ENCODE data around the gene CLEC2D.
"Not testable (repeated sequence)": the region's sequence is repeated elsewhere in the genome, so short reads cannot be mapped to it uniquely, and the experiment has no call there.

Gene CLEC2D, protein sequence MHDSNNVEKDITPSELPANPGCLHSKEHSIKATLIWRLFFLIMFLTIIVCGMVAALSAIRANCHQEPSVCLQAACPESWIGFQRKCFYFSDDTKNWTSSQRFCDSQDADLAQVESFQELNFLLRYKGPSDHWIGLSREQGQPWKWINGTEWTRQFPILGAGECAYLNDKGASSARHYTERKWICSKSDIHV

DNA sequence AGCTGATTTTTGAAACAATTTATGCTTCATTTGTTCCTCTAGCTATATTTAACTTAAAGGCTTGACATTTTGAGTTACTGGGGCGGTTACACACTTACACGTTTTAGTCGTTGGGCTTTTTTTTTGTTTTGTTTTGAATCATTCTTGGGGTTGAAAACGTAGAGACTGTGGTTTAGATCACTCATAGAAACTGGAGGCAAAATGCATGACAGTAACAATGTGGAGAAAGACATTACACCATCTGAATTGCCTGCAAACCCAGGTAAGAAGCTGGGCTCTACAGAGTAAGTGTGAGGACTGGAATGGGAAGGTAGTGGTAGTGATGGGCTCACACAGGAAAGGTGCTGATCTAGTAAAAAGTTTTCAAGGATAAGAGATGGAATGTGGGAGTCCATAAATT is at the start of gene CLEC2D:
Gene CLEC2D (plus strand): TSS at position 180 of the 400 bp plus-strand sequence. CDS start 22 bp downstream, at position 202.
- no peak for DNase-seq

DNA sequence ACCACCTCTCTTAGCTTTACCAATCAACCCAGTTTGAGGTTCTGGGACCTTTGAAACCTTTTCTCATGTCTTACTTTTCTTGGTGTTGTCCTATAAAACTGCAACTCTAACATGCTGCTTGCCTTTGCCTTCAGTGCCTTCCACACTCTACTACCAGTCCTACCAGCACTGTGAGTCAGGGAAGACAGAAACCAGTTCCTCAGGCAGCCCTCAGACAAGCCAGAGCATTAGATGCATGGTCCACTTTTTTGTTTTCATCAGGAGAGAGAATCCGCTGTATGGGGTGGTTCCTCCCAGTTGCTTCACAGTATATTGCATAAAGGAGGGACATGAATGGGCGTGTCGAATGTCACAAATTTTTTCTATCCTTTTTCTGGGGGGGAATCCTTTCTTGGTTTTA is 44.5 kb upstream of the CLEC2D start:
- DNase-seq, result no peak

DNA sequence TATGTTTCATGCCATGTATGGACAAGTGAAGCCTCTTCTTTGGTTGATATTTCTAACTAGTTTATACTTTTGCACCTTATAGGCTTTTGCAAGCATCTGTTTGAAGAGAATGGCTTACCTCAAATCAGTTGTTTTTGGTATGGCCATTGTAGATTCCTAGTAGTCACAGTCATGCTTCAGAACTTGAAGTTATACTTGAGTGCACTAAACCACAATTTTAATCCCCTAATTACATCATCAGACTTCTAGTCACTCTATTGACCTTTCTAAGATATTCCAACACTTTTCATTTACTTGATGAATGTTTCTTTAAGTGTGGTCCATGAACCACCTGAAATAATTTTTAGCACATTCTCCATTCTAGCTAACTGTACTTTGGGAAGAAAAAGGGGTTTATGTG is 43.2 kb upstream of the CLEC2D start:
- DNase-seq, result no peak

- DNase-seq, result no peak
Measured at GRCh38 chr12:9626821-9627220, 42.7 kb upstream of the CLEC2D start.

DNA sequence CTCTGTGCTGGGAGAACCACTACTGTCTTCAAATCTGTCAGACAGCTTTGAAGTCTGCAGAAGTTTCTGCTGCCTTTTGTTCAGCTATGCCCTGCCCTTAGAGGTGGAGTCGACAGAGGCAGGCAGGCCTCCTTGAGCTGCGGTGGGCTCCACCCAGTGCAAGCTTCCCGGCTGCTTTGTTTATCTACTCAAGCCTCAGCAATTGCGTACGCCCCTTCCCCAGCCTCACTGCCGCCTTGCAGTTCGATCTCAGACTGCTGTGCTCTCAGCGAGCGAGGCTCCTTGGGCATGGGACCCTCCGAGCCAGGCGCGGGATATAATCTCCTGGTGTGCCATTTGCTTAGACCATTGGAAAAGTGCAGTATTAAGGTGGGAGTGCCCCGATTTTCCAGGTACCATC is 36.7 kb upstream of the CLEC2D start:
- no peak for DNase-seq

DNA sequence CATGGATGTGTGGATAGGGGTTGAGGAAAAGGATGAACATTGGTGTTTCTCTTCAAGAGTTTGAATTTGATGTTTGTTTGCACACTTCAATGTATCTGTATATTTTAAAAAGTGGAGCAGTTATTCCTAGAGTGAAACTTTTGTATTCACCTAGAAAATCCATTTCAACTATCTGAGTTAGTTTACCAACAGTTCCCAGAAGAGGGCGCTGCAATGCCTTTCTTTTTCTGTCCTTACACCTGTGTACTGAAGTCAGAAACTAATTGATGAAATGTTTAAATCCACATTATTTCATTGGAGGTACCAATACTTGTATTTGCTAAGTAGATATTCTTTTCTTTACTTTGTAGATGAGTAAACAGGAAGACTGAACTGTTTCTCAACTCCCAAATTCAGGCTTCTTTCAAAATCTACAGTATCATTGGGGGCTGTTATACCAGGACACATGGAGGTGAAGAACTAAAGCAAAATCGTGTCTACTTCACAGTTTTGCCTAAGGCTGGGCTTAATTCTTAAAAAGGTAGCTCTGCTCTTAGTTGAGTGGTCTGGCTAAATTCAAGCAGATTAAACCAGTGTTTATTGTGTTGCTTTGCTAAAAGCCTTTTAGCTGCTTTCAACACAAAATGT is 35.2 kb upstream of the CLEC2D start:
- peak in 1 of 2 donors; percentile 51 for DNase-seq

DNA sequence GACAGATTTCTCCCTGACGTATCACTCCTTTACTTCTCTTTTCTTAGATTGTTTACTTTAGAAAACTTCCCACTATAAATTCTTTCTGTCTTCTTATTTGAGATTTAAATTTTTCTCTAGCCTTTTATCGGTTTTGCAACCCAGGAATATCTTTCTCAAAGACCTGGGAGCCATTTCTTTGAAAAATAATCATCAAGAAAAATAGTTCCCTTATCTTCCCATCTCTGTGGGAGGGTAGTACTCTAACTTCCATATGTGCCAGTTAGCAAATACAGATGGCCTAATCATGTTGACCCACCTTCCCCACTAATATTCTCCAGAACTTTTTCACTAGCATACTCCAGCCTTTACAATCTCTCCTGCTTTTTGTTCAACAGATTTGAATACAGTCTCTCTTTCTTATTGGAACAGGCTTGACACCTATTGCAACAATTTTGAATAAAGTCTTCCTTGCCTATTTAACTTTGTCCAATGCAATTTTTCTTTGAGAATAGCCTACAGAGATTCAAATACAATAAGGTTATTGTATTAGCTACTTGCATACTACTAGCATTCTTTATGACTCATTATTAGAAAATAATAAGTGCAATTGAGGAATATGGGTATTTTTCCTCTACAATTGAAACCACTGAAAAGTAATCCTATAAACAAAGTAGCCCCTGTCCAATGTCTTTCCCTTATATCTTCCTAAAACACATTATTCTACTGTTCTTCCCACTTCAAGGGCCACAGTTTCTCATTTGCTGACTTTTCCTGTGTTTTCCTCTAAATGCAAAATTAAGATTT is 34.4 kb upstream of the CLEC2D start:
- DNase-seq, result no peak

DNA sequence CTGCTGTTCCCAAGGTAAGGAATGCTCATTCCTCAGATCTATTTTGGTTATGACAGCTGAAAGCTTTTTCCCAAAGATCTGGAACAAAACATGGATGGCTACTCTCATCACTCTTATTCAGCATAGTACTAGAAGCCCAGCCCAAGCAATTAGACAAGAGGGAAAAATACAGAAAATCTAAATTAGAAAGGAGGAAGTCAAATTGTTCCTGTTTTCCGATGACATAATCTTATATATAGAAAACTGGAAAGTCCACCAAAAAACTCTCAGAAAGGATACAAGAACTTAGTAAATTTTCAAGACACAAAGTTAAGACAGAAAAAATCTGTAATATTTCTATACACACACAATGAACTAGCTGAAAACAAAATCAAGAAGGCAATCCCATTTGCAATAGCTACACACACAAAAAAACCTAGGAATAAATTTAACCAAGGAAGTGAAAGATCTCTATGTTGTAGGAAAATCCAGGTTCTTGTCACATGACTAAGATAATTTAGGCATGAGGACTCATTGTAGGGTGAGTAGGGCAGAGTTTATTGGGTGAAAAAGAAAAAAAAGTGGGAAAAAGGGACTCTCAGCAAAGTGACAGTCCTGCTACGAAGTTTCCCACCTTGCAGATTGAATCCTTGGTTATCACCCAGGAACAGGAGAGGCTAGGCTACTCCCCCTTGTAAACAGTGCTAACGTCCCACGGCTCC is 33.2 kb upstream of the CLEC2D start:
- peak in 1 of 2 donors; percentile 37 for DNase-seq

GRCh38 chr12:9636851-9637206 is 32.7 kb upstream of the CLEC2D start:
- DNase-seq, result no peak

DNA sequence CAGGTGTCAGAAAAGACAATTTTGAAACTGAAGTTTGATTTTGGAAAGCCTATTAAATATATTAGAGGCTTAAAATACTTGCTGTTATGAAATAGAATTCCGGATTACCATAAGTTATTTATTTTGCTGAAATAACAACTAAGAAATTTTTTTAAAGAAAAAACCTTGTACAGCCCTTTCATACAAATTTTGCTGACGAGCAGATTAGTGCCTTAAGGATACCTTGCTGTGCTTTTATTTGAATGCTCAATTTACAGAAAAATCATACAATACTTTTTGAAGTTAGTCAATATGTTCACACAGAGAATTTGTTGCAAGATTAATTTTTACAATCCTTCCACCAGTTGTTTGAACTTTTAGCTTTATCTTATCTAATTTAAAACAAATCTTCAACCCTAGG is 29.5 kb upstream of the CLEC2D start:
- no peak for DNase-seq

DNA sequence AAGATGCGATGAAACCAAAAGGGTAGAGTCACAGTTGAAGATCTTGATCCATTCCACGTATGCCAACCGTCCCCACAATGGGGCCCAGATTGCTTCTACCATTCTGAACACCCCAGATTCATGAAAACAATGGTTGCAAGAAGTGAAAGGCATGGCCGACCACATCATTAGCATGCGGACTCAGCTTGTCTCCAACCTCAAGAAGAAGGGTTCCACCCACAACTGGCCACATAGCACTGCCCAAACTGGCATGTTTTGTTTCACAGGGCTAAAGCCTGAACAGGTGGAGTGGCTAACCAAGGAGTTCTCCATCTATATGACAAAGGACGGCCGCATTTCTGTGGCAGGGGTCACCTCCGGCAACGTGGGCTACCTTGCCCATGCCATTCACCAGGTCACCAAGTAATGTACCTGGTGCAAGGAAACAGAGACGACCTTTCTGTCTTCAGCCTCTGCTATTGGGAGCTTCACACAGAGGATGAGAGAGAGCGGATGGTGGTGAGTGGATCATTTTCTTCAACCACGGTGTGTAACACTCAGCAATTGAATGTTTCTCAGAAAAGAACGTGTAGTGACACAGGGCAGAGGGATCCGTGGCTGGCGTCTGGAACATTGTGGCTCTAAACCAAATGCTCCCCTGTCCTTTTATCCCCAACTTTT is 26.8 kb upstream of the CLEC2D start:
- DNase-seq, result no peak

DNA sequence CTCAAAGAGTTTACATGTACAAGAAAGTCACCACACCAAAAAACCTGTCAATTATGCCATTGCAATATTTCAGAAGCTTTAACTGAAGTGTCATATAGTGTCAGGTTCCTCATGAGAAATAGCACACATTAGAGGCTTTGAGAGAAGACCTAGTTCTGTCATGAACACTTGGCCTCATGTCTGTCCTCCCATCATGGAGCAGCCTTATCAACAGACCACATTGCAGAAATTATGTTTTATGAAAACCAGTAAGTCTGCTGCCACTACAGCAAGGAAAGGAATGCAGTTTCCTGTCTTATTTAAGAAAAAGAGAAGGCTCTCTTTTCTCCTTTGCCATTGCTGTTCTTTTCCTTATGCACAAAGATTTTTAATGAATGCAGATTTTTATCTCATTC is 26.2 kb upstream of the CLEC2D start:
- DNase-seq, result no peak

- DNase-seq, result not testable (repeated sequence)
Measured at GRCh38 chr12:9644985-9645551, 24.4 kb upstream of the CLEC2D start.

GRCh38 chr12:9646794-9647781 is 22.4 kb upstream of the CLEC2D start:
- no peak for DNase-seq

GRCh38 chr12:9647825-9648700 is 21.4 kb upstream of the CLEC2D start:
- peak; percentile 78 to 81 for DNase-seq

DNA sequence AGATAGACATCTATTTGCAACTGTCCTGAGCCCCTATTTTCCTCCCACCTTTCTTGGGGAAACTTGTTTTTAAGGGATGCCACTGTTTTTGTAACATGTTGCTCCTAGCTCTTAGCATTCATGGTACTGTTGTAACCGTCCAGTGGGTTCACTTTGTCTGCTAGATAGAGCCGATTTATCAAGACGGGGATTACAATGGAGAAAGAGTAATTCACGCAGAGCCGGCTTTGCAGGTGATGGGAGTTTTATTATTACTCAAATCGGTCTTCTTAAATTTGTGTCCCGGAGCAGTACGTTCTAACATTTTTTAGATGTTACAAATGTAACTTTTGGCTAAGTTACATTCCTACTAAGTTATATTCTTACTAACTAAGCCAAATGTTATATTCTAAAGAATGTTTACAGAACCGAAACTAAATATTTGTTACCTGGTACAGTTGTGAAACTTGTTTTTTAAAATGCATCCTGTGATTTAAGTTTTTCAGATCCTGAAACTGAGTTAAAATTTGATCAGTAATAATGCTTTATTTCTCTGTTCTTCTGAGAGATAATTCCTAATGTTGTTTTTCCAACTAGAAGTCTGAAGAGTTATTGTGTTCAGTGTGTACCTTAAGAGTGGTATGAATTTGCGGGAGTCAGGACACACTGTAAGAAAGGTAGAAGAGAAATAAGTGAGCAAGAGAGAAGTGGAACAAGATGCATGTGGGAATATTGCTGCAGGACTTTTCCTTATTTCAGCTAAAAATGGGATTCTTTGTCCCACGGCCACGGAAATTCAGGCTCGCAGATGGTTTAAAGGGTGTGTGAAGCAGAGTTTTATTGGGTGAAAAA is 20.6 kb upstream of the CLEC2D start:
- DNase-seq, result no peak

GRCh38 chr12:9649532-9649940 is 20.0 kb upstream of the CLEC2D start:
- DNase-seq, result peak in 1 of 2 donors; percentile 20

GRCh38 chr12:9650151-9650576 is 19.3 kb upstream of the CLEC2D start:
- DNase-seq, result no peak

DNA sequence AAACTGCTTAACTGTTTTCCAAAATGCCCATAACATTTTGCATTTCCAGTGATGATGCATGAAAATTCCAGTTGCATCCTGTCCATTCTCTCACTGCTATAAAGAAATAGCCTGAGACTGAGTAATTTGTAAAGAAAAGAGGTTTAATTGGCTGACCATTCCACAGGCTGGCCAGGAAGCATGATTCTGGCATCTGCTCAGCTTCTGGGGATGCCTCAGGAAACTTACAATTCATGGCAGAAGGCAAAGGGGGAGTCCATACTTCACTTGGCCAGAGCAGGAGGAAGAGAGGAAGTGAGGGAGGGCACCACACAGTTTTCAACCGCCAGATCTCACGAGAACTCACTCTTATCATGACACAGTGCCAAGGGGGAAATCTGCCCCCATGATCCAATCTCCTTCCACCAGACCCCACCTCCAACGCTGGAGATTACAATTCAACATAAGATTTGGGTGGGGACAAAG is 18.2 kb upstream of the CLEC2D start:
- DNase-seq, result peak in 1 of 2 donors; percentile 16
